IMR-90 (cell line): ENCODE results near the gene SLC38A7. TPM values are rescaled to one million over a fixed set of nuclear protein-coding genes. Genes with fewer than 3 reads are reported as not detected.

Experiments used
- ATAC-seq: fragments of 200-7000 bp; cut with Tn5 transposase; 2 replicates; pipeline ENCODE4 v1.9.1; 2020; ENCODE audit warnings: low read depth, mild to moderate bottlenecking, moderate library complexity
- BruUV-seq: library from RNA; stranded (reverse); fragments of 400-500 nt; replicated peaks from 2 replicates; lab custom pipeline; 2021; lab: Mats Ljungman, UMichigan
- CTCF ChIA-PET: fragments of 300-600 bp; formaldehyde crosslinking; extraction: SDS; loops from one replicate; lab custom pipeline; 2021; ENCODE audit warnings: antibody characterized with exemption; lab: Yijun Ruan, JAX
- POLR2A ChIA-PET: fragments of 300-600 bp; sonication (Branson Sonifier 250); formaldehyde crosslinking; loops from one replicate; lab custom pipeline; 2022; ENCODE audit warnings: antibody characterized with exemption; ENCODE audit not compliant: unreplicated experiment; lab: Charles Lee
- DNase-seq: peaks from one replicate; pipeline ENCODE4 v3.0.0; 2013
- H2AFZ ChIP-seq: replicated peaks from 2 replicates; pipeline ENCODE3; 2013; ENCODE audit warnings: low read length, mild to moderate bottlenecking; ENCODE audit not compliant: poor library complexity
- H2AK5ac ChIP-seq: 2 replicates; pipeline ENCODE4 v1.6.1; 2013; ENCODE audit warnings: low read depth, low read length, inconsistent platforms
- H2AK9ac ChIP-seq: replicated peaks from 2 replicates; pipeline ENCODE3; 2013; ENCODE audit warnings: mild to moderate bottlenecking, low read depth, low read length, moderate library complexity; ENCODE audit not compliant: poor library complexity
- H2BK120ac ChIP-seq: 2 replicates; pipeline ENCODE4 v1.6.1; 2013; ENCODE audit warnings: low read depth, low read length, inconsistent platforms
- H2BK15ac ChIP-seq: 3 replicates; pipeline ENCODE4 v1.6.1; 2013; ENCODE audit warnings: low read depth, low read length, inconsistent platforms
- H2BK20ac ChIP-seq: 2 replicates; pipeline ENCODE4 v1.6.1; 2013; ENCODE audit warnings: low read depth, mild to moderate bottlenecking, inconsistent platforms, low read length, moderate library complexity
- H2BK5ac ChIP-seq: 2 replicates; pipeline ENCODE4 v1.6.1; 2013; ENCODE audit warnings: mild to moderate bottlenecking, low read depth, low read length, inconsistent platforms; ENCODE audit not compliant: poor library complexity, severe bottlenecking
- H3K14ac ChIP-seq: replicated peaks from 2 replicates; pipeline ENCODE4 v1.6.1; 2013; ENCODE audit warnings: low read depth, low read length, inconsistent platforms
- H3K18ac ChIP-seq: 2 replicates; pipeline ENCODE4 v1.6.1; 2013; ENCODE audit warnings: low read depth, low read length, control low read depth
- H3K23ac ChIP-seq: 2 replicates; pipeline ENCODE4 v1.6.1; 2013; ENCODE audit warnings: low read depth, low read length, inconsistent platforms
- H3K27ac ChIP-seq: 2 replicates; pipeline ENCODE4 v1.5.1; 2013; ENCODE audit warnings: mild to moderate bottlenecking, control low read depth, low read length; ENCODE audit not compliant: insufficient read depth
- H3K27me3 ChIP-seq: 2 replicates; pipeline ENCODE4 v1.6.1; 2013; ENCODE audit warnings: low read length; ENCODE audit not compliant: control insufficient read depth, insufficient read depth
- H3K36me3 ChIP-seq: 2 replicates; pipeline ENCODE4 v1.6.1; 2013; ENCODE audit warnings: low read length, mixed read lengths; ENCODE audit not compliant: control insufficient read depth, insufficient read depth
- H3K4ac ChIP-seq: 2 replicates; pipeline ENCODE4 v1.6.1; 2013; ENCODE audit warnings: low read depth, low read length, inconsistent platforms
- H3K4me1 ChIP-seq: 2 replicates; pipeline ENCODE4 v1.6.1; 2013; ENCODE audit warnings: low read length, mixed read lengths; ENCODE audit not compliant: control insufficient read depth, insufficient read depth
- H3K4me2 ChIP-seq: 2 replicates; pipeline ENCODE4 v1.6.1; 2013; ENCODE audit warnings: low read depth, mild to moderate bottlenecking, control low read depth, low read length, moderate library complexity
- H3K4me3 ChIP-seq: 2 replicates; pipeline ENCODE4 v1.5.1; 2013; ENCODE audit warnings: low read depth, mild to moderate bottlenecking, control low read depth, low read length, moderate library complexity; ENCODE audit not compliant: insufficient read depth
- H3K56ac ChIP-seq: 2 replicates; pipeline ENCODE4 v1.6.1; 2013; ENCODE audit warnings: low read length, inconsistent platforms; ENCODE audit not compliant: insufficient read depth; ENCODE audit errors: extremely low read depth
- H3K79me1 ChIP-seq, 2 experiments: 2 replicates each; pipeline ENCODE4 v1.6.1; 2013; ENCODE audit warnings: low read length in 2 of 2, inconsistent platforms in 1 of 2, low read depth in 1 of 2
- H3K9ac ChIP-seq: 2 replicates; pipeline ENCODE4 v1.6.1; 2013; ENCODE audit warnings: low read depth, low read length, control low read depth
- H3K9me1 ChIP-seq: 2 replicates; pipeline ENCODE4 v1.6.1; 2013; ENCODE audit warnings: low read length, inconsistent platforms; ENCODE audit not compliant: insufficient read depth
- H3K9me3 ChIP-seq: 2 replicates; pipeline ENCODE4 v1.6.1; 2013; ENCODE audit warnings: low read length; ENCODE audit not compliant: control insufficient read depth, insufficient read depth
- H4K20me1 ChIP-seq: 2 replicates; pipeline ENCODE4 v1.6.1; 2013; ENCODE audit warnings: low read length, inconsistent platforms; ENCODE audit not compliant: insufficient read depth
- H4K5ac ChIP-seq: 2 replicates; pipeline ENCODE4 v1.6.1; 2013; ENCODE audit warnings: mild to moderate bottlenecking, low read depth, low read length, control low read depth
- H4K8ac ChIP-seq, 2 experiments: 2 replicates each; pipeline ENCODE4 v1.6.1; 2013; ENCODE audit warnings: low read depth in 2 of 2, low read length in 2 of 2, control low read depth in 1 of 2, inconsistent platforms in 1 of 2
- H4K91ac ChIP-seq: 2 replicates; pipeline ENCODE4 v1.6.1; 2013; ENCODE audit warnings: low read depth, low read length, inconsistent platforms; ENCODE audit not compliant: insufficient read depth
- BHLHE40 ChIP-seq: fragments of 150-350 bp; IDR thresholded peaks from 2 replicates; pipeline ENCODE4 v1.6.1; 2016; ENCODE audit warnings: mild to moderate bottlenecking, low read depth, low read length
- CEBPB ChIP-seq: IDR thresholded peaks from 2 replicates; pipeline ENCODE4 v1.6.1; 2012; ENCODE audit warnings: low read depth, low read length, improper control_type of control experiment
- CHD1 ChIP-seq: IDR thresholded peaks from 2 replicates; pipeline ENCODE4 v1.6.1; 2012; ENCODE audit warnings: low read depth, low read length, improper control_type of control experiment
- CTCF ChIP-seq: conservative IDR thresholded peaks from 2 replicates; pipeline ENCODE4 v1.5.1; 2012; ENCODE audit warnings: mild to moderate bottlenecking, low read depth, low read length, improper control_type of control experiment
- ELK1 ChIP-seq: fragments of 150-350 bp; IDR thresholded peaks from 2 replicates; pipeline ENCODE4 v1.6.1; 2016; ENCODE audit warnings: low read depth, mild to moderate bottlenecking, low read length, moderate library complexity, borderline replicate concordance
- FOS ChIP-seq: fragments of 150-350 bp; IDR thresholded peaks from 2 replicates; pipeline ENCODE4 v1.6.1; 2016; ENCODE audit warnings: low read depth, low read length
- MAFK ChIP-seq: IDR thresholded peaks from 2 replicates; pipeline ENCODE4 v1.6.1; 2012; ENCODE audit warnings: low read depth, low read length, improper control_type of control experiment
- MAZ ChIP-seq: IDR thresholded peaks from 2 replicates; pipeline ENCODE4 v1.6.1; 2012; ENCODE audit warnings: low read depth, mild to moderate bottlenecking, low read length, improper control_type of control experiment, moderate library complexity, borderline replicate concordance
- MXI1 ChIP-seq: IDR thresholded peaks from 2 replicates; pipeline ENCODE4 v1.6.1; 2012; ENCODE audit warnings: low read depth, mild to moderate bottlenecking, low read length, moderate library complexity, borderline replicate concordance
- NFE2L2 ChIP-seq: fragments of 150-350 bp; IDR thresholded peaks from 2 replicates; pipeline ENCODE4 v1.6.1; 2016; ENCODE audit warnings: low read depth, mild to moderate bottlenecking, low read length
- POLR2A ChIP-seq: IDR thresholded peaks from 2 replicates; pipeline ENCODE4 v1.6.1; 2012; ENCODE audit warnings: mild to moderate bottlenecking, low read depth, low read length
- RAD21 ChIP-seq: IDR thresholded peaks from 2 replicates; pipeline ENCODE4 v1.6.1; 2012; ENCODE audit warnings: low read length, improper control_type of control experiment
- RCOR1 ChIP-seq: IDR thresholded peaks from 2 replicates; pipeline ENCODE4 v1.6.1; 2012; ENCODE audit warnings: mild to moderate bottlenecking, low read length, improper control_type of control experiment; ENCODE audit not compliant: insufficient replicate concordance
- RFX5 ChIP-seq: IDR thresholded peaks from 2 replicates; pipeline ENCODE4 v1.8.0; 2012; ENCODE audit warnings: low read depth, mild to moderate bottlenecking, low read length, moderate library complexity
- SMC3 ChIP-seq: fragments of 150-350 bp; IDR thresholded peaks from 2 replicates; pipeline ENCODE4 v1.6.1; 2016; ENCODE audit warnings: low read depth, mild to moderate bottlenecking, antibody characterized with exemption, low read length, moderate library complexity
- WGBS, 2 experiments: methylation state at CpG; one replicate each; pipeline versions ENCODE4 v1.1.5 to v1.1.7; 2013; ENCODE audit warnings: missing lambda C conversion rate in 2 of 2; ENCODE audit not compliant: insufficient read length in 1 of 2; ENCODE audit errors: extremely low coverage in 2 of 2; 5-methylcytosine and 5-hydroxymethylcytosine counted together
- dilution Hi-C: fragments of 300-500 bp; cut with HindIII; formaldehyde crosslinking; loops from one replicate; pipeline ENCODE4 v1.14.3; 2018; ENCODE audit warnings: low sequenced_read_pairs; ENCODE audit not compliant: unreplicated experiment
- in situ Hi-C: fragments of 300-500 bp; cut with MboI; formaldehyde crosslinking; loops from 3 replicates; pipeline ENCODE4 v1.14.3; 2019; ENCODE audit warnings: low sequenced_read_pairs, inconsistent platforms, mixed read lengths
- intact Hi-C: fragments of 100-400 bp; cut with micrococcal nuclease; formaldehyde crosslinking; loops from 2 replicates; pipeline ENCODE4 v1.10.0; 2022
- polyA plus RNA-seq, 3 experiments: library from polyadenylated mRNA; depleted of rRNA; stranded (reverse); fragments of >200 nt; gene quantifications; 2 replicates each; pipeline ENCODE4 v1.2.3, GENCODE V29; 2012; ENCODE audit warnings: low replicate concordance in 1 of 3
- total RNA-seq: library from RNA; depleted of rRNA; stranded (reverse); fragments of >200 nt; gene quantifications from 2 replicates; pipeline ENCODE4 v1.2.3, GENCODE V29; 2012
- TF ChIP-seq, protein P1 (sequence below): fragments of 150-350 bp; IDR thresholded peaks from 2 replicates; pipeline ENCODE4 v1.6.1; 2017; ENCODE audit warnings: mild to moderate bottlenecking, antibody characterized with exemption, low read length, low read depth

Gene SLC38A7
- total and polyA plus RNA-seq, 2 of the 4 experiments (the other 2 are of a cell fraction): 14.7 to 16.4 TPM

DNA sequence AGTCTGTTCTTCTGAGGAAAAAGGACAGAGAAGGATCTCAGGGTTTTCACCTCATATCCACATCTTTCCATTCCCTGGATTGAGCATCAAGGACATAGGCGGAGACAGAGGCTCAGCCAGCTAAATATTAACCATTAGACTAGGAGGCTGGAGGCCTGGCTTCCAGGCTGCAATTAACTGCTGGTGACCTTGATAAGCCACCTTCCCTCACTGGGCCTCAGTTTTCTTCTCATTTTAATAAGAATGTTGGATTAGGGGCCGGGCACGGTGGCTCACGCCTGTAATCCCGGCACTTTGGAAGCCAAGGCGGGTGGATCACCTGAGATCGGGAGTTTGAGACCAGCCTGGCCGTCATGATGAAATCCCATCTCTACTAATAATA, 29.4 kb downstream of the SLC38A7 start:
- Histone ChIP-seq H3K18ac (no peak overlapping the region), H3K36me3 (no peaks in the 10 kb centered on the region), H3K9ac (no peak overlapping the region), H4K5ac (no peak overlapping the region), H3K27ac (no peak overlapping the region), H3K14ac (no peak overlapping the region), H3K4me2 (no peak overlapping the region), H3K79me1 (no peaks in the 10 kb centered on the region), H4K91ac (no peak overlapping the region), H2AFZ (no peak overlapping the region), H3K4me1 (peaks cover 8% of the 10 kb centered on the region), H3K9me3 (peaks cover 6% of the 10 kb centered on the region; the same call in 1 of the 2 replicates), H3K23ac (no peak overlapping the region), H3K27me3 (peaks cover 2% of the 10 kb centered on the region; the same call in 1 of the 2 replicates), H3K56ac (no peak overlapping the region), H3K9me1 (peaks cover 4% of the 10 kb centered on the region; the same call in 1 of the 2 replicates), H2BK5ac (no peak overlapping the region), H2BK120ac (no peak overlapping the region), H3K4ac (no peak overlapping the region), H2BK15ac (no peak overlapping the region), H4K20me1 (no peaks in the 10 kb centered on the region), H3K4me3 (no peak overlapping the region), H2BK20ac (no peak overlapping the region), H2AK5ac (no peak overlapping the region), H4K8ac (no peak overlapping the region), H2AK9ac (no peak overlapping the region)
- TF ChIP-seq, protein P1, sequence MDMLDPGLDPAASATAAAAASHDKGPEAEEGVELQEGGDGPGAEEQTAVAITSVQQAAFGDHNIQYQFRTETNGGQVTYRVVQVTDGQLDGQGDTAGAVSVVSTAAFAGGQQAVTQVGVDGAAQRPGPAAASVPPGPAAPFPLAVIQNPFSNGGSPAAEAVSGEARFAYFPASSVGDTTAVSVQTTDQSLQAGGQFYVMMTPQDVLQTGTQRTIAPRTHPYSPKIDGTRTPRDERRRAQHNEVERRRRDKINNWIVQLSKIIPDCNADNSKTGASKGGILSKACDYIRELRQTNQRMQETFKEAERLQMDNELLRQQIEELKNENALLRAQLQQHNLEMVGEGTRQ: no peak
- TF ChIP-seq CHD1 (no peak), RAD21 (no peak), NFE2L2 (no peak), MXI1 (no peak), MAFK (no peak), FOS (no peak), CTCF (no peak), POLR2A (no peak), CEBPB (no peak), RCOR1 (no peak), BHLHE40 (no peak), RFX5 (no peak), MAZ (no peak), SMC3 (no peak), ELK1 (no peak)
- WGBS, 2 experiments: no CpG with 5 or more reads among the region's 8 CpGs
- intact Hi-C loops: no loop called here
- DNase-seq: no peak
- no TSS peak for BruUV-seq
- ATAC-seq: no peak
- in situ Hi-C loops: loop anchor here (10.0 kb wide), 1 partner anchor 320 kb away; no protein-coding TSS in a partner anchor
- POLR2A ChIA-PET: no interaction called here
- CTCF ChIA-PET: no interaction called here
- dilution Hi-C loops: no loop called here
